ENCODE results near the gene B3GALNT2.

The B3GALNT2 gene

GRCh38 chr1:235408503-235408960 is 95.7 kb downstream of the B3GALNT2 start:
- DNase-seq = no peak

- DNase-seq = no peak
These were observed 96.8 kb downstream of the B3GALNT2 start for GRCh38 chr1:235407419-235407818.

- no peak for DNase-seq
These were observed 100.1 kb downstream of the B3GALNT2 start for GRCh38 chr1:235404190-235404589.

- no peak for DNase-seq
These were observed 100.7 kb downstream of the B3GALNT2 start for GRCh38 chr1:235403593-235403992.

GRCh38 chr1:235402457-235403200 is 101.6 kb downstream of the B3GALNT2 start:
- DNase-seq = no peak

- DNase-seq = no peak
These were observed 103.0 kb downstream of the B3GALNT2 start for GRCh38 chr1:235401251-235401650.
